ENCODE measurements around the gene RGS3. TPM values are rescaled to one million over a fixed set of nuclear protein-coding genes. Genes with fewer than 3 reads are reported as not detected.

The RGS3 gene
- total and polyA plus RNA-seq, 2 donors (not counting 3 experiments of a cell fraction or from before 2014, with no cell fraction given) = 356 to 416 TPM

DNA sequence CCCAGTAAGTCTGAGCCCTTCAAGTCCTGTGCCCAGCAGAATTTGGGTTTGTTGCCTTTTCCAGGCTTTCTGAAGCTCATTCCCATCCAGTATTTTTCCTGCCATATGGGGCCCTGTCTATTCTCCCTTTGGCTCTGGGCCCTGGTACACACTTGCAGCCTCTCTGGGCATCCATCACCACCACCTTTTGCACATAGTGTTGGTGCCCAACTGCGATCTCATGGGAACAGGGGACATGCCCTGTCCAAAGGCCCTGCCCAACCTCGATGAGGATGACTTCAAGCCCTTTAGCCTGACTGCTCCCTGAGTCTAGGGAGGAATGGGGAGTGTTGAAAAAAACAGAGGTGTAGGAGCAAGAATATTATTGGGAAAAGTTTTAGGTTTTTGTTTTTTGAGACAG is 11.5 kb downstream of the RGS3 start:
- H4K20me1 ChIP-seq (replicated peaks; ENCODE audit: control insufficient read depth, extremely low read depth, insufficient read depth, low read length) = no peaks in the 10 kb centered on the region
- FAIRE-seq (no peak), DNase-seq (ENCODE audit: low read depth, low spot score) (no peak)
- no peaks in the 10 kb centered on the region for H3K36me3 ChIP-seq (ENCODE audit: control insufficient read depth in 2 of 2, extremely low read depth in 1 of 2, insufficient read depth in 2 of 2, low read length in 2 of 2)
- ChIA-PET CTCF (interaction anchor here (1.4 to 1.5 kb wide), 2 partner anchors 9 to 20 kb away, joined by 4 to 7 read pairs; no protein-coding TSS in a partner anchor), POLR2A (no interaction called here)
- H3K9ac ChIP-seq (replicated peaks; ENCODE audit: extremely low read depth, insufficient read depth, low read length) = no peak overlapping the region
- no peaks in the 10 kb centered on the region for H3K9me1 ChIP-seq (replicated peaks; ENCODE audit: control insufficient read depth, extremely low read depth, insufficient read depth, low read length)
- no peaks in the 10 kb centered on the region for H3K27me3 ChIP-seq (ENCODE audit: control insufficient read depth in 2 of 2, insufficient read depth in 2 of 2, low read length in 2 of 2)
- TF ChIP-seq POLR2AphosphoS5 (IDR thresholded peaks at IDR 0.05; ENCODE audit: insufficient read depth, low read depth, low read length) (no peak), JUN (IDR thresholded peaks at IDR 0.05; ENCODE audit: borderline replicate concordance, insufficient read depth, insufficient read length, low read depth) (no peak), GATA2 (IDR thresholded peaks at IDR 0.05; ENCODE audit: insufficient read depth, insufficient read length, low read depth, low read length) (no peak)
- TF ChIP-seq, protein P1, sequence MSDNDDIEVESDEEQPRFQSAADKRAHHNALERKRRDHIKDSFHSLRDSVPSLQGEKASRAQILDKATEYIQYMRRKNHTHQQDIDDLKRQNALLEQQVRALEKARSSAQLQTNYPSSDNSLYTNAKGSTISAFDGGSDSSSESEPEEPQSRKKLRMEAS (IDR thresholded peaks at IDR 0.05; ENCODE audit: insufficient read depth, insufficient read length) = no peak
- no peaks in the 10 kb centered on the region for H3K4me1 ChIP-seq (ENCODE audit: control insufficient read depth, extremely low read depth, insufficient read depth, low read length)
- no peak overlapping the region for H2AFZ ChIP-seq (ENCODE audit: low read depth, low read length)
- no peak overlapping the region for H3K27ac ChIP-seq (ENCODE audit: insufficient read depth, low read depth, low read length)
- no TSS peak for BruUV-seq (replicated peaks)
- no peaks in the 10 kb centered on the region for H3K9me3 ChIP-seq (replicated peaks; ENCODE audit: control insufficient read depth, insufficient read depth, low read length)
- intact Hi-C loops (cut with micrococcal nuclease) = no loop called here
- dilution Hi-C loops (cut with MboI; ENCODE audit: extremely low pct_ligation_motif_present, low sequenced_read_pairs) = no loop called here
- H3K79me2 ChIP-seq (ENCODE audit: control insufficient read depth, insufficient read depth, low read length) = no peaks in the 10 kb centered on the region
- H3K4me2 ChIP-seq (ENCODE audit: insufficient read depth, low read length) = no peak overlapping the region
- no peak overlapping the region for H3K4me3 ChIP-seq (replicated peaks in 1 of 3; ENCODE audit: insufficient read depth in 1 of 3, low read depth in 1 of 3, low read length in 3 of 3)

DNA sequence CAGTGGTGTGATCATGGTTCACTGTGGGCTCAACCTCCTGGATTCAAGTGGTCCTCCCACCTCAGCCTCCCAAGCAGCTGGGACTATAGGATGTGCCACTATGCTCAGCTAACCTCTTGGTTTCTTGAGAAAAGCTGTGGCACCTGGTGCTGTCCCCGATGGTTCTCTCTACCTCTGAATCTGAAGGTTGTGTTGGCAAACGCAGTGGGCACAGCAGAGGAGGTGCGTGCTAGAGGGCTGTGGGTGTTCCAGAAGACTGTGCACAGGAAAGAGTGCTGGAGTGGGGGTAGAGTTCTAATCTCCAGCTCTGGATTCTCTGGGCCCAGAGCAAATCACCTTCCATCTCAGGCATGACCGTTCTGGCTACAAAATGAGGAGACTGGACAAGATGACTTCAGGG is 12.5 kb downstream of the RGS3 start:
- Histone ChIP-seq H3K4me1 (ENCODE audit: control insufficient read depth, extremely low read depth, insufficient read depth, low read length) (no peaks in the 10 kb centered on the region), H3K36me3 (ENCODE audit: control insufficient read depth in 2 of 2, extremely low read depth in 1 of 2, insufficient read depth in 2 of 2, low read length in 2 of 2) (no peaks in the 10 kb centered on the region), H3K9me3 (replicated peaks; ENCODE audit: control insufficient read depth, insufficient read depth, low read length) (no peaks in the 10 kb centered on the region), H3K79me2 (ENCODE audit: control insufficient read depth, insufficient read depth, low read length) (no peaks in the 10 kb centered on the region), H3K27me3 (ENCODE audit: control insufficient read depth in 2 of 2, insufficient read depth in 2 of 2, low read length in 2 of 2) (no peaks in the 10 kb centered on the region), H4K20me1 (replicated peaks; ENCODE audit: control insufficient read depth, extremely low read depth, insufficient read depth, low read length) (no peaks in the 10 kb centered on the region), H3K9me1 (replicated peaks; ENCODE audit: control insufficient read depth, extremely low read depth, insufficient read depth, low read length) (no peaks in the 10 kb centered on the region), H2AFZ (ENCODE audit: low read depth, low read length) (no peak overlapping the region), H3K4me2 (ENCODE audit: insufficient read depth, low read length) (no peak overlapping the region), H3K27ac (ENCODE audit: insufficient read depth, low read depth, low read length) (no peak overlapping the region), H3K9ac (replicated peaks; ENCODE audit: extremely low read depth, insufficient read depth, low read length) (no peak overlapping the region), H3K4me3 (replicated peaks in 1 of 3; ENCODE audit: insufficient read depth in 1 of 3, low read depth in 1 of 3, low read length in 3 of 3) (no peak overlapping the region)
- dilution Hi-C loops (cut with MboI; ENCODE audit: extremely low pct_ligation_motif_present, low sequenced_read_pairs) = no loop called here
- DNase-seq (ENCODE audit: low read depth, low spot score) = no peak
- CTCF ChIA-PET = interaction anchor here (0.6 to 2.2 kb wide), 2 partner anchors 12 to 17 kb away, joined by 3 to 7 read pairs; no protein-coding TSS in a partner anchor
- no peak for FAIRE-seq
- TF ChIP-seq, protein P1 (IDR thresholded peaks at IDR 0.05; ENCODE audit: insufficient read depth, insufficient read length) = no peak
- TF ChIP-seq JUN (IDR thresholded peaks at IDR 0.05; ENCODE audit: borderline replicate concordance, insufficient read depth, insufficient read length, low read depth) (no peak), GATA2 (IDR thresholded peaks at IDR 0.05; ENCODE audit: insufficient read depth, insufficient read length, low read depth, low read length) (no peak), POLR2A (IDR thresholded peaks at IDR 0.05; ENCODE audit: low read depth, low read length) (no peak), EZH2 (IDR thresholded peaks at IDR 0.05; ENCODE audit: borderline replicate concordance, low read depth, low read length, severe bottlenecking) (no peak), FOS (IDR thresholded peaks at IDR 0.05; ENCODE audit: borderline replicate concordance, insufficient read depth, low read length) (no peak), POLR2AphosphoS5 (IDR thresholded peaks at IDR 0.05; ENCODE audit: insufficient read depth, low read depth, low read length) (no peak), MYC (IDR thresholded peaks at IDR 0.05; ENCODE audit: low read depth, low read length) (no peak)
- TF ChIP-seq, protein P2, sequence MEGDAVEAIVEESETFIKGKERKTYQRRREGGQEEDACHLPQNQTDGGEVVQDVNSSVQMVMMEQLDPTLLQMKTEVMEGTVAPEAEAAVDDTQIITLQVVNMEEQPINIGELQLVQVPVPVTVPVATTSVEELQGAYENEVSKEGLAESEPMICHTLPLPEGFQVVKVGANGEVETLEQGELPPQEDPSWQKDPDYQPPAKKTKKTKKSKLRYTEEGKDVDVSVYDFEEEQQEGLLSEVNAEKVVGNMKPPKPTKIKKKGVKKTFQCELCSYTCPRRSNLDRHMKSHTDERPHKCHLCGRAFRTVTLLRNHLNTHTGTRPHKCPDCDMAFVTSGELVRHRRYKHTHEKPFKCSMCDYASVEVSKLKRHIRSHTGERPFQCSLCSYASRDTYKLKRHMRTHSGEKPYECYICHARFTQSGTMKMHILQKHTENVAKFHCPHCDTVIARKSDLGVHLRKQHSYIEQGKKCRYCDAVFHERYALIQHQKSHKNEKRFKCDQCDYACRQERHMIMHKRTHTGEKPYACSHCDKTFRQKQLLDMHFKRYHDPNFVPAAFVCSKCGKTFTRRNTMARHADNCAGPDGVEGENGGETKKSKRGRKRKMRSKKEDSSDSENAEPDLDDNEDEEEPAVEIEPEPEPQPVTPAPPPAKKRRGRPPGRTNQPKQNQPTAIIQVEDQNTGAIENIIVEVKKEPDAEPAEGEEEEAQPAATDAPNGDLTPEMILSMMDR (IDR thresholded peaks at IDR 0.05; ENCODE audit: extremely low read depth in 1 of 2, insufficient read depth in 1 of 2, low read depth in 1 of 2, low read length in 2 of 2) = no peak
- intact Hi-C loops (cut with micrococcal nuclease) = no loop called here
- POLR2A ChIA-PET = no interaction called here
- no TSS peak for BruUV-seq (replicated peaks)
